SK-N-SH (cell line): ENCODE measurements around the gene CDH9. TPM values are rescaled to one million over a fixed set of nuclear protein-coding genes. Genes with fewer than 3 reads are reported as not detected.

Experiments used
- CTCF ChIA-PET: fragments of 300-600, 350-600 bp; formaldehyde crosslinking; extraction: SDS; loops from one replicate; lab custom pipeline; 2021; lab: Yijun Ruan, JAX
- POLR2A ChIA-PET: fragments of 350-600 bp; sonication (Branson Sonifier 250); formaldehyde crosslinking; extraction: SDS; loops from one replicate; lab custom pipeline; 2020; ENCODE audit warnings: antibody characterized with exemption, inconsistent platforms; lab: Yijun Ruan, JAX
- DNase-seq: peaks from one replicate; pipeline ENCODE4 v3.0.0; 2012
- H2AFZ ChIP-seq: fragments of 200-600 bp; sonication (generic); 2 replicates; pipeline ENCODE4 v1.8.1; 2016; ENCODE audit warnings: antibody characterized with exemption, mild to moderate bottlenecking, low read depth
- H3F3A ChIP-seq: fragments of 200-600 bp; sonication (generic); replicated peaks from 2 replicates; pipeline ENCODE3; 2016; ENCODE audit warnings: antibody characterized with exemption, mild to moderate bottlenecking; ENCODE audit not compliant: insufficient read depth
- H3K27ac ChIP-seq, 2 experiments: fragments of 200-500 bp in 1 of 2; fragments of 200-600 bp in 1 of 2; sonication (Bioruptor generic) in 1 of 2; sonication (generic), shearing (Covaris generic) in 1 of 2; 2 replicates each; pipeline versions ENCODE4 v1.5.1 to v1.6.1; 2014 to 2016; ENCODE audit warnings: low read depth in 2 of 2, inconsistent platforms in 1 of 2, low read length in 1 of 2, mild to moderate bottlenecking in 1 of 2, mixed read lengths in 1 of 2
- H3K27me3 ChIP-seq: fragments of 200-600 bp; sonication (generic), shearing (Covaris generic); 2 replicates; pipeline ENCODE4 v1.6.1; 2016; ENCODE audit warnings: mixed run types; ENCODE audit not compliant: insufficient read depth
- H3K36me3 ChIP-seq, 2 experiments: fragments of 200-500 bp in 1 of 2; fragments of 200-600 bp in 1 of 2; sonication (Bioruptor generic) in 1 of 2; sonication (generic) in 1 of 2; replicated peaks in 1 of 2; 2 replicates each; pipeline versions ENCODE3 to v1.5.1; 2014 to 2016; ENCODE audit warnings: low read length in 1 of 2, mild to moderate bottlenecking in 1 of 2; ENCODE audit not compliant: insufficient read depth in 2 of 2, control insufficient read depth in 1 of 2
- H3K4me1 ChIP-seq, 2 experiments: fragments of 200-500 bp in 1 of 2; fragments of 200-600 bp in 1 of 2; sonication (Bioruptor generic) in 1 of 2; sonication (generic), shearing (Covaris generic) in 1 of 2; 2 replicates each; pipeline versions ENCODE4 v1.5.1 to v1.6.1; 2014 to 2016; ENCODE audit warnings: low read depth in 1 of 2, low read length in 1 of 2, mixed run types in 1 of 2; ENCODE audit not compliant: insufficient read depth in 2 of 2, control insufficient read depth in 1 of 2
- H3K4me2 ChIP-seq: fragments of 200-600 bp; sonication (generic), shearing (Covaris generic); 2 replicates; pipeline ENCODE4 v1.6.1; 2017; ENCODE audit warnings: mixed run types
- H3K4me3 ChIP-seq, 2 experiments: fragments of 200-500 bp in 1 of 2; fragments of 200-600 bp in 1 of 2; sonication (Bioruptor generic) in 1 of 2; sonication (generic), shearing (Covaris generic) in 1 of 2; 2 replicates each; pipeline versions ENCODE4 v1.5.1 to v1.8.1; 2014 to 2016; ENCODE audit warnings: low read depth in 2 of 2, inconsistent platforms in 1 of 2, low read length in 1 of 2, mild to moderate bottlenecking in 1 of 2, mixed read lengths in 1 of 2, moderate library complexity in 1 of 2
- H3K79me2 ChIP-seq: fragments of 200-600 bp; sonication (generic); 2 replicates; pipeline ENCODE4 v1.8.1; 2017; ENCODE audit warnings: mild to moderate bottlenecking; ENCODE audit not compliant: insufficient read depth
- H3K9ac ChIP-seq: fragments of 200-600 bp; sonication (generic); 2 replicates; pipeline ENCODE4 v1.6.1; 2017; ENCODE audit warnings: mixed run types
- H3K9me2 ChIP-seq: fragments of 200-600 bp; sonication (generic); 2 replicates; pipeline ENCODE4 v1.6.1; 2017; ENCODE audit warnings: mixed run types
- H3K9me3 ChIP-seq: fragments of 200-600 bp; sonication (generic); 2 replicates; pipeline ENCODE4 v1.6.1; 2017; ENCODE audit warnings: mixed run types, mild to moderate bottlenecking, moderate library complexity
- H4K20me1 ChIP-seq: fragments of 200-600 bp; sonication (generic); 2 replicates; pipeline ENCODE4 v1.6.1; 2017; ENCODE audit warnings: mild to moderate bottlenecking, mixed run types; ENCODE audit not compliant: insufficient read depth
- CHD2 ChIP-seq: fragments of 150-350 bp; IDR thresholded peaks from 2 replicates; pipeline ENCODE4 v1.6.1; 2018; ENCODE audit warnings: low read length; ENCODE audit not compliant: partially characterized antibody
- CTCF ChIP-seq: fragments of 200-600 bp; sonication (generic); IDR thresholded peaks from 2 replicates; pipeline ENCODE4 v1.6.1; 2017; ENCODE audit warnings: antibody characterized with exemption, mild to moderate bottlenecking, moderate library complexity
- ELF1 ChIP-seq: IDR thresholded peaks from 2 replicates; pipeline ENCODE4 v1.4.0; 2012
- EP300 ChIP-seq, 2 experiments: IDR thresholded peaks; 2 replicates each; pipeline versions ENCODE4 v1.4.0 to v1.6.1; 2012; ENCODE audit warnings: borderline replicate concordance in 1 of 2, low read depth in 1 of 2, low read length in 1 of 2
- FOXJ3 ChIP-seq: sonication (generic); formaldehyde crosslinking; IDR thresholded peaks from 2 replicates; pipeline ENCODE4 v1.5.1; 2020; ENCODE audit warnings: mild to moderate bottlenecking, missing genetic modification reagents
- FOXM1 ChIP-seq: IDR thresholded peaks from 2 replicates; pipeline ENCODE4 v1.4.0; 2012; ENCODE audit warnings: low read depth, mild to moderate bottlenecking
- MXI1 ChIP-seq: IDR thresholded peaks from 2 replicates; pipeline ENCODE4 v1.6.1; 2012; ENCODE audit warnings: mild to moderate bottlenecking, low read depth, low read length, improper control_type of control experiment
- NFIC ChIP-seq: IDR thresholded peaks from 2 replicates; pipeline ENCODE4 v1.4.0; 2012; ENCODE audit warnings: borderline replicate concordance
- RAD21 ChIP-seq: IDR thresholded peaks from 2 replicates; pipeline ENCODE4 v1.6.1; 2012; ENCODE audit warnings: mild to moderate bottlenecking, low read length
- REST ChIP-seq: IDR thresholded peaks from 2 replicates; pipeline ENCODE4 v1.6.1; 2012; ENCODE audit warnings: mild to moderate bottlenecking, low read depth, low read length, moderate library complexity
- TAF1 ChIP-seq: IDR thresholded peaks from 2 replicates; pipeline ENCODE4 v1.6.1; 2012; ENCODE audit warnings: low read depth, mild to moderate bottlenecking, low read length, moderate library complexity, borderline replicate concordance
- USF2 ChIP-seq: fragments of 150-350 bp; IDR thresholded peaks from 2 replicates; pipeline ENCODE4 v1.6.1; 2017; ENCODE audit warnings: antibody characterized with exemption, low read length, low read depth, borderline replicate concordance
- YY1 ChIP-seq: IDR thresholded peaks from 2 replicates; pipeline ENCODE4 v1.4.0; 2012; ENCODE audit warnings: low read depth, mild to moderate bottlenecking
- ZBTB33 ChIP-seq: IDR thresholded peaks from 2 replicates; pipeline ENCODE4 v1.4.0; 2012; ENCODE audit warnings: low read depth, borderline replicate concordance
- WGBS: methylation state at CpG from one replicate; pipeline ENCODE4 v1.1.6; 2017; ENCODE audit warnings: low lambda C conversion rate; 5-methylcytosine and 5-hydroxymethylcytosine counted together
- polyA plus RNA-seq, 3 experiments: library from polyadenylated mRNA; depleted of rRNA; stranded (reverse); fragments of >200 nt; gene quantifications; 2 replicates each; pipeline ENCODE4 v1.2.3, GENCODE V29; 2012

CDH9 gene
- polyA plus RNA-seq, 1 of the 3 experiments (the other 2 are of a cell fraction), result not detected

DNA sequence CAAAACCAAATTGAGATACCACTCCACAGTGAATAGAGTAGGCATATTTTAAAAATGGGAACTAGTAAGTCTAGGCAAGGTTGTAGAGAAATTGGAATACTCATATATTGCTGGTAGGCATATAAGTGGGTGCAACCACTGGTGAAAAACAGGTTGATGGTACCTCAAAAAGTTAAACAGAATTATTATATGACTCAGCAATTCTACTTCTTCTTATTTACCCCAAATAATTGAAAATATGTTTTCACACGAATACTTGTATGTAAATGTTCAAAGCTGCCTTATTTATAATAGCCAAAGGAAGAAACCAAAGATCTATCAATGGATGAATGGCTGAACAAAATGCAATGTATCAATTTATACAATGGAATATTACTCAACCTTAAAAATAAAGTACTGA lies 79.1 kb downstream of the CDH9 start:
- no peaks in the 10 kb centered on the region for H3K9me3 ChIP-seq
- ChIA-PET CTCF (no interaction called here), POLR2A (no interaction called here)
- H4K20me1 ChIP-seq, result no peaks in the 10 kb centered on the region
- H3K27me3 ChIP-seq, result no peaks in the 10 kb centered on the region
- H2AFZ ChIP-seq, result no peak overlapping the region
- no peak overlapping the region for H3K27ac ChIP-seq
- no peak overlapping the region for H3K4me3 ChIP-seq
- no peak for DNase-seq
- no peaks in the 10 kb centered on the region for H3K36me3 ChIP-seq
- no peaks in the 10 kb centered on the region for H3K79me2 ChIP-seq
- no peak overlapping the region for H3K9ac ChIP-seq
- no peak for TF ChIP-seq MXI1
- no peak for TF ChIP-seq ELF1
- TF ChIP-seq REST, result no peak
- no peak for TF ChIP-seq CTCF
- TF ChIP-seq RAD21, result no peak
- TF ChIP-seq TAF1, result no peak
- TF ChIP-seq EP300 (IDR thresholded peaks at IDR 0.05; ENCODE audit: borderline replicate concordance in 1 of 2, low read depth in 1 of 2, low read length in 1 of 2), result no peak
- no peak for TF ChIP-seq USF2
- no peak for TF ChIP-seq FOXJ3 (CRISPR knock-in tag)
- TF ChIP-seq CHD2, result no peak
- TF ChIP-seq NFIC, result no peak
- no peak for TF ChIP-seq FOXM1
- no peak for TF ChIP-seq YY1
- TF ChIP-seq ZBTB33, result no peak
- 2% methylated on average over 1 of the region's 1 CpG for WGBS
- no peak overlapping the region for H3K4me2 ChIP-seq
- H3K9me2 ChIP-seq, result no peaks in the 10 kb centered on the region
- no peaks in the 10 kb centered on the region for H3F3A ChIP-seq
- H3K4me1 ChIP-seq, result no peaks in the 10 kb centered on the region; a peak in 1 of 4 replicates
